HepG2 (cell line): ENCODE data around the gene SMYD1.
"Not testable (repeated sequence)": the region's sequence is repeated elsewhere in the genome, so short reads cannot be mapped to it uniquely, and the experiment has no call there.

Experiments used
- ATF1 ChIP-seq: IDR thresholded peaks from 2 replicates; pipeline ENCODE4 v1.6.1; 2016; ENCODE audit warnings: mild to moderate bottlenecking, control low read depth
- DPF2 ChIP-seq: sonication (generic); formaldehyde crosslinking; IDR thresholded peaks from 2 replicates; pipeline ENCODE4 v1.4.0; 2020; ENCODE audit warnings: mild to moderate bottlenecking, low read depth, missing genetic modification reagents, borderline replicate concordance
- POLR2A ChIP-seq, 2 experiments: IDR thresholded peaks; 2 replicates each; pipeline ENCODE4 v1.6.1; 2011; ENCODE audit warnings: low read depth in 2 of 2, low read length in 2 of 2, mild to moderate bottlenecking in 1 of 2, moderate library complexity in 1 of 2; ENCODE audit not compliant: insufficient read depth in 1 of 2
- POLR2AphosphoS5 ChIP-seq: IDR thresholded peaks from 2 replicates; pipeline ENCODE4 v1.6.1; 2012; ENCODE audit warnings: low read depth, low read length
- RAD21 ChIP-seq: fragments of 450-650 bp; formaldehyde crosslinking; IDR thresholded peaks from 2 replicates; pipeline ENCODE4 v1.5.0; 2020; ENCODE audit warnings: mild to moderate bottlenecking
- RELA ChIP-seq: sonication (generic); formaldehyde crosslinking; IDR thresholded peaks from 2 replicates; pipeline ENCODE4 v1.4.0; 2020; ENCODE audit warnings: missing genetic modification reagents
- RFXAP ChIP-seq: sonication (generic); formaldehyde crosslinking; IDR thresholded peaks from 2 replicates; pipeline ENCODE4 v1.4.0; 2020; ENCODE audit warnings: missing genetic modification reagents, borderline replicate concordance
- TAF1 ChIP-seq: sonication (generic); formaldehyde crosslinking; IDR thresholded peaks from 2 replicates; pipeline ENCODE4 v1.4.0; 2020; ENCODE audit warnings: missing genetic modification reagents
- U2AF1 ChIP-seq: fragments of 200-400 bp; formaldehyde crosslinking; optimal IDR thresholded peaks from 2 replicates; pipeline ENCODE3; 2017; ENCODE audit warnings: mild to moderate bottlenecking, low read depth, low read length
- ZNF839 ChIP-seq: sonication (generic); formaldehyde crosslinking; IDR thresholded peaks from 2 replicates; pipeline ENCODE4 v1.4.0; 2020; ENCODE audit warnings: missing genetic modification reagents, mild to moderate bottlenecking, borderline replicate concordance
- TF ChIP-seq, protein P1 (sequence below): IDR thresholded peaks from 2 replicates; pipeline ENCODE4 v1.6.1; 2016

- not testable (repeated sequence) for TF ChIP-seq RFXAP (CRISPR knock-in tag); TAF1 (CRISPR knock-in tag); RAD21 (CRISPR knock-in tag); ATF1 (CRISPR knock-in tag); POLR2A (IDR thresholded peaks at IDR 0.05; ENCODE audit: insufficient read depth in 1 of 2, low read depth in 2 of 2, low read length in 2 of 2); ZNF839 (CRISPR knock-in tag); POLR2AphosphoS5; U2AF1; DPF2; RELA (CRISPR knock-in tag)
- TF ChIP-seq, protein P1, sequence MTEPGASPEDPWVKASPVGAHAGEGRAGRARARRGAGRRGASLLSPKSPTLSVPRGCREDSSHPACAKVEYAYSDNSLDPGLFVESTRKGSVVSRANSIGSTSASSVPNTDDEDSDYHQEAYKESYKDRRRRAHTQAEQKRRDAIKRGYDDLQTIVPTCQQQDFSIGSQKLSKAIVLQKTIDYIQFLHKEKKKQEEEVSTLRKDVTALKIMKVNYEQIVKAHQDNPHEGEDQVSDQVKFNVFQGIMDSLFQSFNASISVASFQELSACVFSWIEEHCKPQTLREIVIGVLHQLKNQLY (CRISPR knock-in tag), result not testable (repeated sequence)
Observed at GRCh38 chr2:88018077-88018805, 49.4 kb upstream of the SMYD1 start.
